ENCODE results near the gene KRT77.

GRCh38 chr12:52682381-52682660, 21.0 kb downstream of the KRT77 start:
- TF ChIP-seq, protein P1, sequence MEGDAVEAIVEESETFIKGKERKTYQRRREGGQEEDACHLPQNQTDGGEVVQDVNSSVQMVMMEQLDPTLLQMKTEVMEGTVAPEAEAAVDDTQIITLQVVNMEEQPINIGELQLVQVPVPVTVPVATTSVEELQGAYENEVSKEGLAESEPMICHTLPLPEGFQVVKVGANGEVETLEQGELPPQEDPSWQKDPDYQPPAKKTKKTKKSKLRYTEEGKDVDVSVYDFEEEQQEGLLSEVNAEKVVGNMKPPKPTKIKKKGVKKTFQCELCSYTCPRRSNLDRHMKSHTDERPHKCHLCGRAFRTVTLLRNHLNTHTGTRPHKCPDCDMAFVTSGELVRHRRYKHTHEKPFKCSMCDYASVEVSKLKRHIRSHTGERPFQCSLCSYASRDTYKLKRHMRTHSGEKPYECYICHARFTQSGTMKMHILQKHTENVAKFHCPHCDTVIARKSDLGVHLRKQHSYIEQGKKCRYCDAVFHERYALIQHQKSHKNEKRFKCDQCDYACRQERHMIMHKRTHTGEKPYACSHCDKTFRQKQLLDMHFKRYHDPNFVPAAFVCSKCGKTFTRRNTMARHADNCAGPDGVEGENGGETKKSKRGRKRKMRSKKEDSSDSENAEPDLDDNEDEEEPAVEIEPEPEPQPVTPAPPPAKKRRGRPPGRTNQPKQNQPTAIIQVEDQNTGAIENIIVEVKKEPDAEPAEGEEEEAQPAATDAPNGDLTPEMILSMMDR (IDR thresholded peaks at IDR 0.05), result no peak
- TF ChIP-seq POLR2A (IDR thresholded peaks at IDR 0.05) (no peak), POLR2AphosphoS5 (IDR thresholded peaks at IDR 0.05; ENCODE audit: insufficient read depth in 1 of 2, low read depth in 1 of 2) (no peak)

Measured in vagina (tissue), 2 donors.